ENCODE measurements around the gene OR9I1.

The OR9I1 gene

GRCh38 chr11:58121096-58121495, 4.2 kb downstream of the OR9I1 start:
- no peak overlapping the region for H3K27ac ChIP-seq
- H3K4me3 ChIP-seq (ENCODE audit: low read depth in 1 of 2, low read length in 1 of 2), result no peak overlapping the region
- no peak for TF ChIP-seq CTCF (IDR thresholded peaks at IDR 0.05)
- no peaks in the 10 kb centered on the region for H3K4me1 ChIP-seq (ENCODE audit: control insufficient read depth in 1 of 2, insufficient read depth in 1 of 2, low read depth in 1 of 2, low read length in 1 of 2)
- no peaks in the 10 kb centered on the region for H3K9me3 ChIP-seq
- no peaks in the 10 kb centered on the region for H3K27me3 ChIP-seq
- no peaks in the 10 kb centered on the region for H3K36me3 ChIP-seq

GRCh38 chr11:58097437-58097836, 27.9 kb downstream of the OR9I1 start:
- no peak overlapping the region for H3K4me3 ChIP-seq (ENCODE audit: low read depth in 1 of 2, low read length in 1 of 2)
- H3K9me3 ChIP-seq, result no peaks in the 10 kb centered on the region
- H3K27ac ChIP-seq, result no peak overlapping the region
- no peaks in the 10 kb centered on the region for H3K4me1 ChIP-seq (ENCODE audit: control insufficient read depth in 1 of 2, insufficient read depth in 1 of 2, low read depth in 1 of 2, low read length in 1 of 2)
- H3K27me3 ChIP-seq, result no peaks in the 10 kb centered on the region
- no peak for TF ChIP-seq CTCF (IDR thresholded peaks at IDR 0.05)
- no peaks in the 10 kb centered on the region for H3K36me3 ChIP-seq

- no peak overlapping the region for H3K4me3 ChIP-seq (ENCODE audit: low read depth in 1 of 2, low read length in 1 of 2)
- H3K4me1 ChIP-seq (ENCODE audit: control insufficient read depth in 1 of 2, insufficient read depth in 1 of 2, low read depth in 1 of 2, low read length in 1 of 2), result no peaks in the 10 kb centered on the region
- H3K27me3 ChIP-seq, result no peaks in the 10 kb centered on the region
- H3K27ac ChIP-seq, result no peak overlapping the region
- no peaks in the 10 kb centered on the region for H3K9me3 ChIP-seq
- no peaks in the 10 kb centered on the region for H3K36me3 ChIP-seq
- TF ChIP-seq CTCF (IDR thresholded peaks at IDR 0.05), result no peak
Observed at GRCh38 chr11:58086528-58086927, 38.8 kb downstream of the OR9I1 start.

GRCh38 chr11:58075781-58076180, 49.5 kb downstream of the OR9I1 start:
- TF ChIP-seq CTCF (IDR thresholded peaks at IDR 0.05), result no peak
- Histone ChIP-seq H3K36me3 (no peaks in the 10 kb centered on the region), H3K4me3 (ENCODE audit: low read depth in 1 of 2, low read length in 1 of 2) (no peak overlapping the region), H3K4me1 (ENCODE audit: control insufficient read depth in 1 of 2, insufficient read depth in 1 of 2, low read depth in 1 of 2, low read length in 1 of 2) (no peaks in the 10 kb centered on the region), H3K9me3 (no peaks in the 10 kb centered on the region), H3K27ac (no peak overlapping the region), H3K27me3 (no peaks in the 10 kb centered on the region)

GRCh38 chr11:58070585-58070984, 54.7 kb downstream of the OR9I1 start:
- Histone ChIP-seq H3K27ac (no peak overlapping the region), H3K9me3 (no peaks in the 10 kb centered on the region), H3K4me3 (ENCODE audit: low read depth in 1 of 2, low read length in 1 of 2) (no peak overlapping the region), H3K36me3 (no peaks in the 10 kb centered on the region), H3K4me1 (ENCODE audit: control insufficient read depth in 1 of 2, insufficient read depth in 1 of 2, low read depth in 1 of 2, low read length in 1 of 2) (no peaks in the 10 kb centered on the region), H3K27me3 (no peaks in the 10 kb centered on the region)
- TF ChIP-seq CTCF (IDR thresholded peaks at IDR 0.05), result no peak

- no peak for TF ChIP-seq CTCF (IDR thresholded peaks at IDR 0.05)
- no peaks in the 10 kb centered on the region for H3K27me3 ChIP-seq
- H3K4me3 ChIP-seq (ENCODE audit: low read depth in 1 of 2, low read length in 1 of 2), result no peak overlapping the region
- H3K4me1 ChIP-seq (ENCODE audit: control insufficient read depth in 1 of 2, insufficient read depth in 1 of 2, low read depth in 1 of 2, low read length in 1 of 2), result no peaks in the 10 kb centered on the region
- no peaks in the 10 kb centered on the region for H3K36me3 ChIP-seq
- H3K9me3 ChIP-seq, result no peaks in the 10 kb centered on the region
- H3K27ac ChIP-seq, result no peak overlapping the region
Observed at GRCh38 chr11:58068655-58069054, 56.7 kb downstream of the OR9I1 start.

Measured in neutrophil (primary cell).